GM19328 (cell line): ENCODE data around the gene DSC3.

ENCODE experiments used
- ATAC-seq: cut with Tn5 transposase; IDR thresholded peaks from one replicate; pipeline ENCODE4 v1.9.1; 2021; ENCODE audit warnings: mild to moderate bottlenecking, moderate library complexity; ENCODE audit not compliant: unreplicated experiment

DSC3 gene

DNA sequence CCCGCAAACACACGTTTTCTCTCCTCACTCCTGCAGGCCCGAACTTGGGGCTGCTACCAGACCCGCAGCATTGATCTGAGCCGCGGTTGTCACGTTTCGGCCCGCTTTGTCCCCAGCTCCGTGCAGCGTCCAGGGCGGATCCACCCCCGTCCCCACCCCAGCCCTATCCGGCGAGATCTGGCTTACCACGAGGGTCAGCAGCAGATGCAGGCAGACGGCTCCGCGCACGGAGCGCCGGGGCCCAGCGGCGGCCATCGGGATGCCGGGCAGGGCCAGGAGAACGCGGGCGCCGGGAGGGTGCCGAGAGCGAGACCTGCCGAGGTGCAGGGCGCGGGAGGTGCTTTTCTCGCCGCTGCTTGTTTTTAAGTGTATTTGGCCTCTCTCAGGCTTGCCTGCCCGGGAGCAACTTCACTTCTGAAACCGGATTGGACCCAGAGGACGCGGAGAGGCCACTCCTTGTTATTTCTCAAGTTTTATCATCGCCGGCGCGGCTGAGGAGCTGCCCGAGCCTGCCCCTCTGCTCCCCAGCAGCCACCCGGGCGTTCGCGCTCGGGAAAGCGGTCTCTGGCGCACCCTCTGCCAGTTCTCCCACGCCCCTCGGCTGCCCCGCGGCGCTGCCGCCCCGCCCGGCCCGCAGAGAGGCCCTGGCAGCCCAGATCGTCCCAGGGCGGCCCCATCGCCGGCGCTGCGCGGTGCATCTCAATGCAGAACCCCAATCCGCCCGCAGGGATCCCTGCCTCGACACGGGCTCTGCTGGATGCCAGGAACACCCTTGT is at the start of gene DSC3:
Gene DSC3 (minus strand): TSS at position 337 of the 776 bp plus-strand sequence. CDS start 82 bp downstream, at position 255.
- ATAC-seq: no peak

DNA sequence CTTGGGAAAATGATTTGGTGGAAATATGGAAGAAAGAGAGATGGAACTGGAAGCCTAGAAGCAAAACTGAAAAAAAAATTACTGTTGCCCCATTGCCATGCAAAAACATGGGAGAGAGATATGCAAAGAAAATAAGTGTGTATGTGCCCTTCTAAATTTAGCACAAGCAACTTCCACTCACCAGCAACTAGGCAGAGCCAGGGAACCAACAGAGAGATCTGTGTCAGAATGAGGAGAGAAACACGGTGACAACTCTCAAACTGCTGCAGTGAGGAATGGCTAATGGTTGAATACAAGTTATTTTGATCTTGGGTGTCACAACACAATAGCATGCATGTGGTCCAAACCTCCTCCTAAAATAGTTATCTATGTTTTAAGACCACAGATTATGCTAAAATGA is 48.8 kb upstream of the DSC3 start:
- no peak for ATAC-seq

DNA sequence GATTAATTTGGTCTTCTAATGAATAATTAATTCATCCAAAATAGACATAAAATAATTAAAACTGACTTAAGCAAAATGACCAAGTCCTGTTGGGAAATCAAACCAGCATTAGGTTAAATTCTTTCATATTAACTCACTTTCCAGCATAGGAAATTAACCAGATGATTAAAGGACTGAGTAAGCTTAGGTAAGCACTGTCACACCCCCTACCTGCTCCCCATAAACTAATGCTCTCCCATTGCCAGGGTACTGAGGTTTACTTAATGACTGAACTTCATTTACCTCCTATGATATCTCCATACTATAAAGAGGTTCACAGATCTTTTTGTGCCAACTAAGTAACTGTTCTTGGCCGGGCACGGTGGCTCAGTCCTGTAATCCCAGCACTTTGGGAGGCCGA is 46.0 kb upstream of the DSC3 start:
- ATAC-seq: no peak

DNA sequence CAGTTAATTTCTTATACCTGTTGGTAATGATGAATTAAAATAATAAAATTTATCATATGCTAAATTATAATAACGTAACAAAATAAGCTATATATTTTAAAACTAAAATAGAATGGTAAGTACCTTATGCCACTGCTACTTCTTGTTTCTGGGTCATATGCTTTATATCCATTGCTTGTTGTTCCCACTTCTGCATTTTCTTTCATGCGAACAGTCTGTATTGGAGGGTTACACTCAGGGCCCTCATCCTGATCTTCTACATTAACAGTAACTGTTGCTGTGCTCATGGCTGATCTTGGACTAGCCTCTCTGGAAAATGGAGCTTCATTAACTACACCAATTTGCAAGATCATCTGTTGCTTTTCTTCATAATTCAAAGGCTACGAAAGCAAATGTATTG is 37.4 kb upstream of the DSC3 start:
- no peak for ATAC-seq

DNA sequence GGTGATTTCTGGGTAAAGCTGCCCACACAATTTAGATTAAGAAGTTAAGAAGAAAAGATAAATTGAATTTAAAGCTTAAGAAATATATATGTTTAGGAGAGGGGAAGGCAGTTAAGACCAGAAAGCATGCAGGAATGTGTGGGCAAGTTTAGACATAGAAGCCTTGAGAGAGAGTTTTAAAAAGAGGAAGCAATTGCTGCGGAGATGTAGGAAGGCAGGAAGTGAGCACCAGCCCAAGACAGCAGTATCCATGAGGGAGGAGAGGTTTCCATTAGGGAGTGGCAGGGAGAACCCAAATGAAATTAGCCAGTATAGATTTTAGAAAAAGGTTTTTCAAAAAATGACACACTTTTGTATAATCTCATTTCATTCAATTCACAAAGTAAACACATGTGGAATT is 35.3 kb upstream of the DSC3 start:
- no peak for ATAC-seq

DNA sequence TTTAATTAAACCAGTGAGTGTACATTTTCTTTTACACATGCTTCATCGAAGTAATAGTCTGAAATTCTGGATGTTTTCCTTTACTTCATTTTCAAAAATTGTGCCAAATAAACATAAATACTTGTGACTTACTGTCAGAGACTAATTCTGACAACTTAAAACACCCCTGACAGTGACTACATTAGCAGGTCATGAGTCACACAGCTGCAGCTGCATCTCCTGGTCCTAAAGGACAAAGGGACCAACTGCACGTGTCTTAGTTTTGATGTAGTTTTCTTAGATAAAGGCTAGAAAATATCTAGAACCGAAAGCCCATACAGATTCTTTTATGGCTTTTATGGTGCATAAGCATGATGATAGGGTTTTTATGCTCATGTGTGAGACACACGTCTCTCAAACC is 29.6 kb upstream of the DSC3 start:
- ATAC-seq: no peak

DNA sequence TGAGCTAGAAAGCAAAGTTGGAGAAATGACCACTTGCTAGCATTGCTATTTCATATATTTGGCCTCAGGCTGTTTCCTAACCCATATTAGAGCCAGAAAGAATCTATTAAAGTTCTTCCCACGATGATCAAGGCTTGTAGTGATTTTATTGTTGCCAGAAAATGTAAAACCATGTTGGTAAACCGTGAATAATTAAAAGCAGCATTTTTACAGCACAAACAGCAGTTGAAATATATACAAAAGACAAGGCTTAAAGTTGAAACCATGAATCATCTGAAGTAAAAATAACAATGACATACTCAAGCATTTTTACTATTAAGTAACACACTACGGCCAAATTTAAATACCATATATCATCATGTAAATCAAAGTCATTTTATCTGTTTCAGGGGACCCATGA is 27.7 kb upstream of the DSC3 start:
- ATAC-seq: no peak

DNA sequence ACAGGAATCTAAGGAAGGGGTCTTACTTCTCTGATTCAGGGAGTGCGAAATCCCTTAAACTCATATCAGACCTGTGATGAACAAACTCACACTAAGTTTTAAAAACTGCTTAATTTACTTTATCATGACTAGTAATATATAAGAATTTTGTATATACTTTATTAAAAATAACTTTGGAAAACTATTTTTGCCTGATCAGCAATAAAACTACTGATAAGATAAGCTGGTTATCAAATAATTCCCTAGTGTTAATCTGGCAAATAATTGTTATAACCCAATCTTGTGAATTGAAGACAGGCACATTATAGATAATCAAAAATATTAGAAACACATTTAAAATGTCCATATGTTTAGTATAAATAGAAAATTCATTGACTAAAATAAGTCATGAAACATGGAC is 23.7 kb upstream of the DSC3 start:
- ATAC-seq: no peak

DNA sequence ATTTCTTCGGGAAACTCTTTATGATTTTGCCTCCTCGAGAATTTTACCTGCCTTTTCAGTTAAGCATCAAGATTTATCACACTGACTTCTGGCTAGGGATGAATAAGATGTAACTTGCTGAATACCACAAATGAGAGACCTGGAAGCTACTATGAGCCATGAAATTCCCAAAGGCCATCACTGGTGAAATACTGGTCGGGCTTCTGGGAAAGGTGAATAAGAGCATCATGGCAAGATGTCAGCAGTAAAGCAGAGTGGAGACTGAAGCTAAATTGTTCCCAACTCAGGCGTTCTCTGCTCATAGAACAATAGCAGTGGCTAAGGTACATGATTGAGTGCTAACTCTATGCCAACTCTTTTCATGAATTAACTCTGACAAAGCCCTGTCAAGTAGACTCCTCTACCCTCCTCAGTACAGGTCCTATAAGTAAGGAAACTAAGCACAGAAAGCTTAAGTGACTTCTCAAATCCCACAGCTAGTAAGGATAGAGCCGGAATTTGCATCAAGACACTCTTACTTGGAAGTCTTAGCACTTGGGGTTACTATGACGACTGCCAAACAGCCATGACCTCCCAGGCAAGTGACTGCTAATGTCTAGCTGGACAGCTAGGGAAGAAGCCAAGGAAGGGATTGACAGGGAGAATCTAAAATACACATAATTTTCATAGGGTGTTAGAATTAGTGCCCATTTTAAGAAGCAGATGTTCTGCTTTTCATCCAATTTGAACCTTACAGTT is 22.7 kb upstream of the DSC3 start:
- no peak for ATAC-seq

DNA sequence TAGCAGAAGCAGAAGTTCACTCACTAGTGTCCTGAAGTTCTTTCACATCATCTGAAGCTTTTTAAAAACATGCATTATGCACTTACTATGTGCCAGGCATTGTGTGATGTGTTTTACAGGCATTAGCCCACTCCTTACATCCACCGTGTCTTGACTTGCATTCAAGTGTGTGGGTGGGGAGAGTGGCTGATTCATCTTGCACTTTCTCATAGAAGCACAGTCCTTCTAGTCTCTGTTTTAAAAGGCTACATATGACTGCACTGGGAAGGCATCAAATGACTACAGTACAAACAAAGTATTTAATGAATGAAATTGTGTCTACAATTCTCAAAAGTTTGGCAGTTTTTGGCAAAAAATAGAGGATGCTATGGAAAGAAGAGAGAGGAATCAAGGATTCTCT is 21.6 kb upstream of the DSC3 start:
- peak; percentile 58 for ATAC-seq

DNA sequence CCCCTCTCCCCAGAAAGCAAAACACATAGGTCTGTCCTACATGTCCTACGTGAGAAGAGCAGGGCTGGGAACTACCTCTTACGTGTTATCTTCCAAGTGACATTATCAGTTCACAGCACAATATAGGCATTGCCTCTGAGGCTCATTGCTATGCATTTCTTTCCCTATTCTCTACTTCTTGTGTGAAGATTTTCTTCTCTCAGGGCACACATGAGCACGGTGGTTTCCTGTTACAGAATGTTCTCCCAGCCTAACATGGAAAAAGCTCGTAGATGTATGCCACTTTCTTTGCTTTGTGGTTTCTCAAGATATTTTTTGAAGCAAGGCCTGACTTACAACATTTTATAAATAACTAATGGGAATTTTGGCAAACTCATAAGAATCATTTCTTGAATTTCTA is 19.4 kb upstream of the DSC3 start:
- peak; percentile 46 for ATAC-seq

DNA sequence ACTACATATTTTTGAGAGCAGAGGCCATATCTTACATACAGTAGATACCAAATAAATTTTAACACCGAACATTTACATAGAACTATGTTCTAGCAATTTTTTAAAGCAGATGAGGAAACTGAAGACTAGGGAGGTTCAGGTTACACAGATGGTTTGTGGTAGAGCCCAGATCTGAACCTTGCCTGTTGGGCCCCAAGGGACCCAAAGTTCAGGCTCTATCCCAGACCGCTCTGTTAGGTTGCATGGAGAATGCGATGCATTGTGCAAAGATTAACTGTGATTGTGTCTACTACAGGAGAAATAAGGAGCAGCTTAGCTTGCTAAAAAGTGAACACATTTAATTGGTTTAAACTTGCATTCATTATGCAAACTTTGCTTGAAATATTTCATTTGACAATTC is 16.4 kb upstream of the DSC3 start:
- no peak for ATAC-seq

DNA sequence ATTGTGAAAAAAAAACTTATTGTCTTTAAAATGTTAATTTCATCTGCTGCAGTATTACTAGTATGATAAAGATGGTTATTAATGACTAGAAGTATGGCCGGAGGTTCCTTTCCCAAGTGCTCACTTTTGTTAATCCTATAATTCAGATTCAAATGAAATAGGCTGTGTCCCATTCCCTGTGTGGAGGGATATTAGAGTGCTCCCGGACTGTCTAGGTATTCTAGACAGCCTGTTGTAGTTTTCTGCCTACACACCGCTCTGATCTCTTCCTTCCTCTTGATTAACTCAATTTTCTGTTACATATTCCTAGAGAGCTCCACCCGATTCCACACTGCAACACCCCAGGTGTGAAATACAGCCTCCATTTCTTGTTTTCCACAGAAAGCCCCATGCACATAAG is 15.4 kb upstream of the DSC3 start:
- ATAC-seq: no peak

DNA sequence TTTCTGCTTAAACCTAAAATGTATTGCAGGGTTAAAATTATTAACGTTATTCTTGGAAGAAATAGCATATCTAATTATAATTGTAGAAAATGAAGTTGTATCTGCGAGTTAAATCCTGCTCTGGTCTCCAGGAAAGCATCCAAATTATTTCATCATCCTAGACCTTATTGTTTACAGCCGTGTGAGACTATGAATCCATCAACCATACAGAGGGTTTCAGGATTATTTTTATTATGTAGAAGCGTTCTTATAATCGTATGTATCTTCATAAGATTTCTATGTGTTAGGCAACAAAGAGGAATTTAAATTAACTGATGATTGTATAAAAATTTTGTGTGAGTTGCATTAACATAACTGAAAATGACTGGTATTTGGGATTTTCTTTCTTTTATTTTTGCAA is 14.5 kb upstream of the DSC3 start:
- ATAC-seq: no peak

DNA sequence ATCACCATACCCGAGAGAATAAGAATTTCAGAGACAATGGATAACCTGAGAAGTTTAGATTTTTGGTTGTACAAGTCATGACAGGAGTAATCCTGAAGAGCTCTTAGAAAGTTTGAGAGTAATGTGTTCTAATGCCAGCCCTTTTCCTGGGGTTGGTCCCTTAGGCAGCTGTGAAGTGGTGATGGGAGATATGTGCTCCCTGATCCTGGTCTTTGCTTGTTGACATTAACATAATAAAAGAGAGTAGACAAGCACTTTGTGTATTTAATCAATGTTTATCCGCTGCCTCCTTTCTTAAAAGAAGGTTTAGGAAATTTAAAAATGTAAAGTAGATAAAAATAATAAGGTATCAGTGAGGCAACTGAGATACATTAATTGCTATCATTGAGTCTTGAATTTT is 13.8 kb upstream of the DSC3 start:
- ATAC-seq: no peak

DNA sequence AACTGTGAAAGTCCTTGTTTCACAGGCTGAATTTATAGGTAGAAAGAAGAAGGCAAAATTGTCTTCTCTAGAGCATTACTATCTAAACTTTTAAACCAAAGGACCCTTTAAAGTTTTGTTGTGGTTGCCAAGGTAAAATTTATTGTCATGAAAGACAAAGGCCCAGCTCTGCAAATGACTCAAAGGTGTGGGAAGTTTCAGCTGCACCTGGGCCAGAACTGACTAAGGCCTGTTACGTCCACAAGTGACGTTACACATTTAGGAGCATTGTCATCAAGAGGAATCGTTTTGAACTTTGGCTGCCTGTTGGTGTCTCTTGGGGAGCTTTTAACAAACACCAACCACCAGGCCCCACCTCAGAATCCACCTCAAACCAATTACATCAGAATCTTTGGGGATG is 8.1 kb upstream of the DSC3 start:
- ATAC-seq: no peak

DNA sequence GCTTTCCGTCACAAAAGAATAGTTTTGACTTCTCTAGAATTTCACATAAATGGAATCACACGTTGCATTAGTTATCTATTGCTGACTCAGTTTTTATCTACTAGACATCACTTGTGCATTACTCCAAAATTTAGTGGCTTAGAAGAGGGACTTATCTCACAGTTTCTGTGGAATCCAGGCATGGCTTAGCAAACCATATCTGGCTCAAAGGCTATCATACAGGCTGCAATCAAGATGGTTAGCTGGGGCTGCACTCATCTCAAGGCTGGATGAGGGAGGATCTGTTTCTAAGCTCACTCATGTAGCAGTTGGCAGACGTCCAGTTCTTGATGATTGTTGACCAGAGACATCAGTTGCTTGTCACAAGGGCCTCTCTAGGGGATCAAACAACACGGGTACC is 6.6 kb upstream of the DSC3 start:
- ATAC-seq: no peak

DNA sequence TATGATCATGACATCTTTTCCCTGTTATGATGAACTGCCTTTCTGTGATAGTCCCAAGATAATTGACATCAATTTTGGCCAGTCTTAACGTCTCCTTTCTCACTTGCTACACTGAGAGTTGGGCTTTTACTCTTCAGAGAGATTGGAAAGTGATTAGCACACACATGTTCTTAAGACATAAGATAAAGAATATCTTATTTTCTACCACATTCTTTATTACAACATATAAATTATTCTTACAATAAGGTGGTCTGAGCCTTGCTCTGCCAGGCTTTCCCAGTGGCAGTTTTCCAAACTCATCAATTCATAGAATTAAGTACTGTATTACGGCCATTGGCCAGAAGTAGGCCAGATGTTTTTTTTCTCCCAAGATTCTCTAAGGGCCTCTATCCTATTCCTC is 5.7 kb upstream of the DSC3 start:
- no peak for ATAC-seq

DNA sequence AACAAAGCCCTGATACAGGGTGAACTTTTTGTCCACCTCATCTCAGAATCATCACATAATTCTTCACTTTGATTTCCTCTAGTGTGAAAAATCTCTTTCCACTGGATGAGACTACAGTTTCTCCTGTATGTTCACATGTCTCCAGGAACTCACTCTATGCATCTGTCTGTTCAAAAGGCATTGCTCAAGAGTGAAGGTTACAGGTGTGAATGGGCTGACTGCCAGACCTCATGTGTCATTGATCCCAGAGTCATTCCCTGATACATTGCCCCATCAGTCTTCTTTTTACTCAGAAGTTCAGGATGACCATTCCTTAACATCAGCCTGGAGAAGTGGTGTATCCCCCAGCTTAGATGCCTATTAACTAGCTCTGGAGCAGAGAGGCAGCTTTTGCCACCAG is 4.4 kb upstream of the DSC3 start:
- ATAC-seq: no peak

DNA sequence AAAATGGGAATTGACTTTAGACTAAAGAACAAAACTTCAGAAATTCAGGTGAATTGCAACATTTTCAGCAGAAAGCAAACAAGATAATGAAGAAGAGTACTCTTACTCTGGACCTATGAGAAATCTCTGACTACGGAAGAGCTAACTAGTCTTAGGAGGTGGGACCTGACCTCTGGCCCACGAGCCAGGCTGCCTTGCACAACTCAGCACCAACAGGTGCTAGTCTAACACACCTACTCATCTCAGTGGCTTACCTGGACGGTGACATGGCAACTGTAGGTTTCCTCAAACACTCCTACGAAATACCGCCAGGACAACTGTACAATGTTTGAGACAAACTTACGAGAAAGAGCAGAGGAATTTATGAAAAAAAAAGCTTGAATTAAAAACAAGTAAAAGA is 3.1 kb upstream of the DSC3 start:
- no peak for ATAC-seq

DNA sequence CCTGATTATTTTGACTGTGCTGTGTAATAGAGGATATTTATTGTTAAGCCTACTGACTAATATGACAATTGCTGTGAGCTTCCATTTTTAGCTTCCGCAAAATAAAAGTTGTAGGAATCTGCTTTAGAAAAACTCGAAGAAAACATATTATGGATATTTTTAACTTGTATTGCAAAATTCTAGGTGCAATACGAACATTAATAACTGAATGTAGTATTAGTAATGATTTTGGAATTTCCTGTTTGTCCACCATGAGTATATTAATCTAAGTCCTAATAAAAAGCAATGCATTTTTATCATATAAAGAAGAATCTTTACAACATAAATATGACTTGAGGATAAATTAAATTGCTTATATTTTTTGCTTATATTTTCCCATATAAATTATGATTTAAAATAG is 2.4 kb upstream of the DSC3 start:
- ATAC-seq: no peak

DNA sequence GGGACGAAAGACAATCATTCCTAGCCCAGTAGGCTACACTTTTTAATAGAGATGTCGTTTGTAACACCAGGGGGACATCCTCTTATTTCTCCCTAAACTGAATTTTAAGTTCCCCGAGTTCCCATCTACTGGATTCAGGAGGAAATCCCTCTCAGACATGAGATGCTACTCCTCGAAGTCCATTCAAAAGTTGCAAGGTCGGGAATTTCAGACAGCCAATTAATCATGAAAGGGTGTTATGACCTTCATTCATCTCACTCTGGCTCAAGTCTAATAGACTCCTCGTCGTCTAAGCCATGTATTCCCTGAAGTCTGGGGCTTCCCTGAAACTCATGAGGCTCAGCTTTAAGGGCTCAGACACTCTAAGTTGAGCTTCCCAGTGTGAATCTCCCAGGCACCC is 1.2 kb upstream of the DSC3 start:
- ATAC-seq: no peak

DNA sequence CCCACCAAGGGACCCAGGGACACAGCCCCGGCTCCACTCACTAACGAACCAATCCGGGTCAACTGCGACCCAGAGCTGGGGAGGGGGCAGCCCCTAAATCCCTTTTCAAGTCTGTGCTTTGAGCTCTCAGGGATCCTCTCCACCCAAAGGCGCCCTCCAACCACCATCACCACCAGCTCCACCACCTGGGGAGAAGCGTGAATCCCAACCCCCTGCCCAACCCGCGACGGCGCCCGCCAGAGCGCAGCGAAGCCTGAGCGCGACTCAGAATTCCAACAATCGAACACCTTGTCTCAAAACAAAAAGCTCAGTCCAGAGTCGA is 497 bp downstream of the DSC3 start:
- no peak for ATAC-seq
